T-cell (primary cell): ENCODE data around the gene TRUB1. TPM values are rescaled to one million over a fixed set of nuclear protein-coding genes. Genes with fewer than 3 reads are reported as not detected.

Source experiments
- ATAC-seq, 4 experiments: fragments of 200-7000 bp in 3 of 4; fragments of 150-1000 bp in 1 of 4; cut with Tn5 transposase; replicated peaks in 1 of 4; 1 replicate in 3 of 4; 2 replicates in 1 of 4; pipeline ENCODE4 v1.10.0; 2021; ENCODE audit warnings: moderate library complexity in 3 of 4, mild to moderate bottlenecking in 2 of 4, moderate number of reproducible peaks in 1 of 4
- CTCF ChIA-PET, 2 donors: fragments of 300-600 bp; sonication (Branson Sonifier 250); formaldehyde crosslinking; loops; one replicate each; lab custom pipeline; 2022; ENCODE audit warnings: antibody characterized with exemption in 2 of 2; lab: Charles Lee
- POLR2A ChIA-PET, 2 donors: fragments of 300-600 bp; sonication (Branson Sonifier 250); formaldehyde crosslinking; loops; one replicate each; lab custom pipeline; 2022; ENCODE audit warnings: antibody characterized with exemption in 2 of 2; lab: Charles Lee
- DNase-seq, 35 experiments: peaks; one replicate each; pipeline versions ENCODE4 v3.0.0 to v3.0.0-alpha.2; 2013 to 2023
- H3K27ac ChIP-seq: one replicate; pipeline ENCODE4 v1.5.1; 2013; ENCODE audit warnings: low read length
- H3K27me3 ChIP-seq, 2 experiments: replicated peaks in 1 of 2; 1 replicate in 1 of 2; 2 replicates in 1 of 2; pipeline versions ENCODE4 v1.6.1 to v1.7.0; 2013; ENCODE audit warnings: low read length in 1 of 2, mixed read lengths in 1 of 2; ENCODE audit not compliant: control insufficient read depth in 2 of 2, insufficient read depth in 2 of 2; ENCODE audit errors: extremely low read depth in 1 of 2
- H3K36me3 ChIP-seq, 2 donors: 1 replicate in 1 of 2; 2 replicates in 1 of 2; pipeline versions ENCODE4 v1.6.1 to v1.7.0; 2013; ENCODE audit warnings: low read length in 1 of 2; ENCODE audit not compliant: control insufficient read depth in 2 of 2, insufficient read depth in 1 of 2; ENCODE audit errors: extremely low read depth in 1 of 2
- H3K4me1 ChIP-seq, 2 experiments: 1 replicate in 1 of 2; 2 replicates in 1 of 2; pipeline versions ENCODE4 v1.6.1 to v1.7.0; 2013; ENCODE audit warnings: low read length in 2 of 2, mixed read lengths in 1 of 2; ENCODE audit not compliant: insufficient read depth in 2 of 2, control insufficient read depth in 1 of 2; ENCODE audit errors: extremely low read depth in 1 of 2
- H3K4me3 ChIP-seq, 2 donors: 1 replicate in 1 of 2; 2 replicates in 1 of 2; pipeline versions ENCODE4 v1.5.1 to v1.7.0; 2013; ENCODE audit warnings: mild to moderate bottlenecking in 2 of 2, low read length in 1 of 2, moderate library complexity in 1 of 2; ENCODE audit not compliant: control insufficient read depth in 1 of 2; ENCODE audit errors: extremely low read depth in 1 of 2
- H3K9me3 ChIP-seq: 2 replicates; pipeline ENCODE4 v1.7.0; 2013
- H3K27ac Mint-ChIP-seq, 2 donors: one replicate each; pipeline ENCODE4 v1.8.0; 2020 to 2021; ENCODE audit warnings: mild to moderate bottlenecking in 2 of 2, mixed read lengths in 2 of 2
- H3K27me3 Mint-ChIP-seq, 2 donors: one replicate each; pipeline ENCODE4 v1.8.0; 2021 to 2022; ENCODE audit warnings: mixed read lengths in 2 of 2
- H3K36me3 Mint-ChIP-seq: one replicate; pipeline ENCODE4 v1.8.0; 2021; ENCODE audit warnings: mixed read lengths
- H3K4me1 Mint-ChIP-seq, 3 donors: one replicate each; pipeline ENCODE4 v1.8.0; 2020 to 2022; ENCODE audit warnings: mixed read lengths in 3 of 3, mild to moderate bottlenecking in 1 of 3
- H3K4me3 Mint-ChIP-seq, 3 donors: one replicate each; pipeline ENCODE4 v1.8.0; 2020 to 2022; ENCODE audit warnings: mild to moderate bottlenecking in 3 of 3, mixed read lengths in 3 of 3, moderate library complexity in 3 of 3
- H3K9me3 Mint-ChIP-seq, 3 donors: one replicate each; pipeline ENCODE4 v1.8.0; 2020 to 2022; ENCODE audit warnings: mixed read lengths in 3 of 3
- WGBS: methylation state at CpG from one replicate; pipeline ENCODE4 v1.1.5; 2013; ENCODE audit warnings: missing lambda C conversion rate; ENCODE audit not compliant: insufficient coverage; 5-methylcytosine and 5-hydroxymethylcytosine counted together
- total RNA-seq, 35 experiments: library from RNA in 6 of 35; stranded (reverse) in 6 of 35; fragments of 120-200 nt in 1 of 35; gene quantifications; one replicate each; pipeline versions ENCODE4 v1.2.1 to v1.2.4 and lab custom pipeline; 2013 to 2026

The TRUB1 gene
- total RNA-seq, 5 donors from 2014 or later (not counting 1 experiment from before 2014, with no cell fraction given) = 8.8 to 17.0 (median 11.0) TPM

GRCh38 chr10:114900658-114901057, 37.3 kb upstream of the TRUB1 start:
- no peak overlapping the region for H3K4me3 ChIP-seq
- H3K4me1 ChIP-seq = no peaks in the 10 kb centered on the region
- H3K27me3 ChIP-seq = peaks cover 0 to 3% of the 10 kb centered on the region in 2 experiments
- no peaks in the 10 kb centered on the region for H3K9me3 ChIP-seq
- ChIA-PET CTCF (no interaction called here), POLR2A (no interaction called here)
- no peaks in the 10 kb centered on the region for H3K9me3 Mint-ChIP-seq
- H3K27ac Mint-ChIP-seq = no peak overlapping the region
- 96% methylated on average over 10 of the region's 12 CpGs for WGBS
- no peaks in the 10 kb centered on the region for H3K36me3 Mint-ChIP-seq
- no peak overlapping the region for H3K27ac ChIP-seq
- H3K27me3 Mint-ChIP-seq = peaks cover 5 to 9% of the 10 kb centered on the region in 2 donors
- H3K4me3 Mint-ChIP-seq = no peak overlapping the region
- no peaks in the 10 kb centered on the region for H3K36me3 ChIP-seq
- no peaks in the 10 kb centered on the region for H3K4me1 Mint-ChIP-seq
- ATAC-seq (no peak), DNase-seq (no peak)

DNA sequence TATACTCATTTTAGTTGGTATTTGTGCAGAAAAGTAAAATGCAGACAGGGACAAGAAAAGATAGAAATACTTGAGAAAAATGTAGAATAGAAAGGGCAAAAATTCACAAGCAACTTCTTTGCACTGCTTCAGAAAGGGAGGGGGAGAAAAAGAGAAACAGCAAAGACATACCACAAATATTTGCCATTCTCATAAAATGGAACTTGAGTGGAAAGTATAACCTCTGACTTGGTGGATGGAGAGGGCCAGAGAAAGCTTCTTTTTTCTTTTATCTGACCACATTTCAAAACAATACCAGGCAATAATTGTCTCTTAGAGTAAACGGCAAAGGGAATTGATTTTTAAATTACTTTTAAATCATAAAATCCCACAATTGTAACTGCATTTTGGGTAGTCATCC, 35.8 kb upstream of the TRUB1 start:
- no peak overlapping the region for H3K27ac Mint-ChIP-seq
- H3K27ac ChIP-seq = no peak overlapping the region
- H3K36me3 ChIP-seq = no peaks in the 10 kb centered on the region
- ATAC-seq (no peak), DNase-seq (no peak)
- no peak overlapping the region for H3K4me3 Mint-ChIP-seq
- H3K27me3 Mint-ChIP-seq = peaks cover 5 to 9% of the 10 kb centered on the region in 2 donors
- no CpG with 5 or more reads among the region's 1 CpG for WGBS
- no peaks in the 10 kb centered on the region for H3K9me3 Mint-ChIP-seq
- H3K36me3 Mint-ChIP-seq = no peaks in the 10 kb centered on the region
- CTCF ChIA-PET = no interaction called here
- peaks cover 0 to 3% of the 10 kb centered on the region in 2 experiments for H3K27me3 ChIP-seq
- no peak overlapping the region for H3K4me3 ChIP-seq
- H3K9me3 ChIP-seq = no peaks in the 10 kb centered on the region
- no peaks in the 10 kb centered on the region for H3K4me1 Mint-ChIP-seq
- no peaks in the 10 kb centered on the region for H3K4me1 ChIP-seq
- POLR2A ChIA-PET = no interaction called here

DNA sequence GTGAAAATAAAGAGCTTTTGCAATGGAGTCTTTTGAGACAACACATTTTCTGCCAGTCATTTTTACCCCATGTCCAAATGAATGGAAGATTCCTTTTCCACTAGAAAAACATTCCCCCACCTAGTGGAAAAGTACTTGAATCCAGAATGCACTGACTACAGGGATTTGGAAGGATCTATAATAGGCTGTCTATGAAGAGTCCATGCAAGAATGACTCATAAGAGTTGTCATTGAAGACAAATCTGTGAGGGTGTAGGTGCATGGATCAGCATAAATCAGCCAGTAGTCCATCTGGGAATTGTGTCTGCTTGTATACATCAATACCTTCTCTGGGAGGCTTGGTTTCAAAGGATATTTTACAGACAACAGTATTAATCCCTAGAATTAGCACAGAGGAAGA, 32.5 kb upstream of the TRUB1 start:
- ChIA-PET CTCF (no interaction called here), POLR2A (no interaction called here)
- H3K36me3 Mint-ChIP-seq = no peaks in the 10 kb centered on the region
- H3K27me3 Mint-ChIP-seq = peaks cover 8 to 9% of the 10 kb centered on the region in 2 donors
- Histone ChIP-seq H3K4me1 (no peaks in the 10 kb centered on the region), H3K27ac (no peak overlapping the region), H3K9me3 (no peaks in the 10 kb centered on the region), H3K27me3 (peaks cover 0 to 3% of the 10 kb centered on the region in 2 experiments), H3K36me3 (no peaks in the 10 kb centered on the region), H3K4me3 (no peak overlapping the region)
- no peak for ATAC-seq
- no peaks in the 10 kb centered on the region for H3K9me3 Mint-ChIP-seq
- no peak for DNase-seq
- H3K4me3 Mint-ChIP-seq = no peak overlapping the region
- H3K4me1 Mint-ChIP-seq = no peaks in the 10 kb centered on the region
- no peak overlapping the region for H3K27ac Mint-ChIP-seq

GRCh38 chr10:114906981-114907380, 31.0 kb upstream of the TRUB1 start:
- Histone ChIP-seq H3K4me1 (no peaks in the 10 kb centered on the region), H3K27ac (no peak overlapping the region), H3K9me3 (no peaks in the 10 kb centered on the region), H3K4me3 (no peak overlapping the region), H3K36me3 (no peaks in the 10 kb centered on the region), H3K27me3 (peaks cover 0 to 3% of the 10 kb centered on the region in 2 experiments)
- H3K36me3 Mint-ChIP-seq = no peaks in the 10 kb centered on the region
- no peaks in the 10 kb centered on the region for H3K9me3 Mint-ChIP-seq
- ATAC-seq = no peak
- peaks cover 7 to 8% of the 10 kb centered on the region in 2 donors for H3K27me3 Mint-ChIP-seq
- no peaks in the 10 kb centered on the region for H3K4me1 Mint-ChIP-seq
- no peak for DNase-seq
- H3K4me3 Mint-ChIP-seq = no peak overlapping the region
- ChIA-PET CTCF (no interaction called here), POLR2A (no interaction called here)
- 60% methylated on average over 1 of the region's 3 CpGs for WGBS
- no peak overlapping the region for H3K27ac Mint-ChIP-seq

GRCh38 chr10:114908896-114909295, 29.1 kb upstream of the TRUB1 start:
- Histone ChIP-seq H3K27ac (no peak overlapping the region), H3K36me3 (no peaks in the 10 kb centered on the region), H3K4me3 (no peak overlapping the region), H3K4me1 (no peaks in the 10 kb centered on the region), H3K9me3 (no peaks in the 10 kb centered on the region), H3K27me3 (no peaks in the 10 kb centered on the region)
- Mint-ChIP-seq H3K36me3 (no peaks in the 10 kb centered on the region), H3K27ac (no peak overlapping the region), H3K9me3 (no peaks in the 10 kb centered on the region), H3K4me1 (peaks cover 0 to 2% (median 0%) of the 10 kb centered on the region in 3 donors), H3K27me3 (peaks cover 3 to 8% of the 10 kb centered on the region in 2 donors), H3K4me3 (no peak overlapping the region)
- ChIA-PET CTCF (no interaction called here), POLR2A (no interaction called here)
- WGBS = 100% methylated on average over 2 of the region's 5 CpGs
- DNase-seq = no peak
- no peak for ATAC-seq

GRCh38 chr10:114911052-114911711, 26.8 kb upstream of the TRUB1 start:
- no peaks in the 10 kb centered on the region for H3K36me3 Mint-ChIP-seq
- H3K4me3 Mint-ChIP-seq = no peak overlapping the region
- H3K4me1 Mint-ChIP-seq = peaks cover 0 to 2% (median 0%) of the 10 kb centered on the region in 3 donors
- no peaks in the 10 kb centered on the region for H3K9me3 Mint-ChIP-seq
- CTCF ChIA-PET = no interaction called here
- Histone ChIP-seq H3K36me3 (no peaks in the 10 kb centered on the region), H3K27me3 (no peaks in the 10 kb centered on the region), H3K9me3 (no peaks in the 10 kb centered on the region), H3K27ac (no peak overlapping the region), H3K4me1 (no peaks in the 10 kb centered on the region), H3K4me3 (no peak overlapping the region)
- no peak overlapping the region for H3K27ac Mint-ChIP-seq
- ATAC-seq (no peak), DNase-seq (no peak)
- H3K27me3 Mint-ChIP-seq = peaks cover 0 to 3% of the 10 kb centered on the region in 2 donors
- WGBS = 35% methylated on average over 2 of the region's 4 CpGs
- POLR2A ChIA-PET = no interaction called here
